Measurements from ENCODE around the gene IP6K2. TPM values are rescaled to one million over a fixed set of nuclear protein-coding genes. Genes with fewer than 3 reads are reported as not detected.
A peak's percentile ranks its signal among the peaks of the same experiment; 100 is the strongest.

IP6K2 gene
- total RNA-seq, 1 experiment from 2014 or later, result 117 TPM

GRCh38 chr3:48693826-48694225 is 23.2 kb downstream of the IP6K2 start:
- POLR2A ChIA-PET, result interaction anchor here (0.7 to 8.8 kb wide), 9 partner anchors 15 to 225 kb away, joined by 3 to 114 read pairs (median 4); partner anchors contain the start of genes ARIH2, CELSR3, IP6K2 and SLC25A20
- no peaks in the 10 kb centered on the region for H3K9me3 Mint-ChIP-seq (ENCODE audit: unreplicated experiment)
- no TSS peak for BruUV-seq (replicated peaks)
- no peaks in the 10 kb centered on the region for H3K27me3 Mint-ChIP-seq (ENCODE audit: insufficient read depth, unreplicated experiment)
- peaks cover 27% of the 10 kb centered on the region for H3K4me1 Mint-ChIP-seq (ENCODE audit: insufficient read depth, unreplicated experiment)
- H3K27ac Mint-ChIP-seq (ENCODE audit: low read depth, unreplicated experiment), result peak overlapping the region; percentile 89
- H3K36me3 Mint-ChIP-seq (ENCODE audit: insufficient read depth, unreplicated experiment), result peaks cover 93% of the 10 kb centered on the region
- DNase-seq (ENCODE audit: unreplicated experiment), result no peak
- no peak for TF ChIP-seq CTCF (IDR thresholded peaks at IDR 0.05; ENCODE audit: unreplicated experiment)
- CTCF ChIA-PET, result interaction anchor here (0.6 to 2.4 kb wide), 4 partner anchors 10 to 257 kb away, joined by 3 to 17 read pairs (median 4); no protein-coding TSS in a partner anchor
- intact Hi-C loops (cut with micrococcal nuclease), result loop anchor here (2.0 to 10.0 kb wide), 2 partner anchors 23 to 221 kb away; partner anchors contain the start of genes ARIH2 and IP6K2
- H3K4me3 Mint-ChIP-seq (ENCODE audit: unreplicated experiment), result peak overlapping the region; percentile 85

GRCh38 chr3:48692551-48692950 is 24.5 kb downstream of the IP6K2 start:
- no peak for TF ChIP-seq CTCF (IDR thresholded peaks at IDR 0.05; ENCODE audit: unreplicated experiment)
- Mint-ChIP-seq H3K36me3 (ENCODE audit: insufficient read depth, unreplicated experiment) (peaks cover 93% of the 10 kb centered on the region), H3K27ac (ENCODE audit: low read depth, unreplicated experiment) (peak overlapping the region; percentile 89), H3K27me3 (ENCODE audit: insufficient read depth, unreplicated experiment) (no peaks in the 10 kb centered on the region), H3K4me1 (ENCODE audit: insufficient read depth, unreplicated experiment) (peaks cover 27% of the 10 kb centered on the region), H3K9me3 (ENCODE audit: unreplicated experiment) (no peaks in the 10 kb centered on the region), H3K4me3 (ENCODE audit: unreplicated experiment) (no peak overlapping the region)
- BruUV-seq (replicated peaks), result no TSS peak
- DNase-seq (ENCODE audit: unreplicated experiment), result no peak
- ChIA-PET CTCF (interaction anchor here (0.6 to 2.4 kb wide), 6 partner anchors 9 to 256 kb away, joined by 3 to 17 read pairs (median 4); no protein-coding TSS in a partner anchor), POLR2A (interaction anchor here (0.8 to 8.8 kb wide), 8 partner anchors 12 to 226 kb away, joined by 3 to 114 read pairs (median 4); partner anchors contain the start of genes ARIH2, IP6K2 and SLC26A6)
- intact Hi-C loops (cut with micrococcal nuclease), result loop anchor here (10.0 kb wide), 1 partner anchor 222 kb away; the partner anchor contains the start of gene ARIH2

- BruUV-seq (replicated peaks), result no TSS peak
- no peak overlapping the region for H3K4me3 Mint-ChIP-seq (ENCODE audit: unreplicated experiment)
- peaks cover 35% of the 10 kb centered on the region for H3K4me1 Mint-ChIP-seq (ENCODE audit: insufficient read depth, unreplicated experiment)
- DNase-seq (ENCODE audit: unreplicated experiment), result no peak
- ChIA-PET CTCF (interaction anchor here (0.5 to 1.6 kb wide), 2 partner anchors 13 to 49 kb away, joined by 3 to 6 read pairs; no protein-coding TSS in a partner anchor), POLR2A (interaction anchor here (0.5 to 1.8 kb wide), 2 partner anchors 26 to 75 kb away, joined by 3 to 11 read pairs; partner anchors contain the start of gene IP6K2)
- intact Hi-C loops (cut with micrococcal nuclease), result loop anchor here (10.0 kb wide), 1 partner anchor 224 kb away; the partner anchor contains the start of gene ARIH2
- H3K9me3 Mint-ChIP-seq (ENCODE audit: unreplicated experiment), result no peaks in the 10 kb centered on the region
- H3K27me3 Mint-ChIP-seq (ENCODE audit: insufficient read depth, unreplicated experiment), result no peaks in the 10 kb centered on the region
- H3K36me3 Mint-ChIP-seq (ENCODE audit: insufficient read depth, unreplicated experiment), result peaks cover 96% of the 10 kb centered on the region
- no peak for TF ChIP-seq CTCF (IDR thresholded peaks at IDR 0.05; ENCODE audit: unreplicated experiment)
- H3K27ac Mint-ChIP-seq (ENCODE audit: low read depth, unreplicated experiment), result peak overlapping the region; percentile 27
Observed at GRCh38 chr3:48690846-48691458, 26.1 kb downstream of the IP6K2 start.

GRCh38 chr3:48689384-48689783 is 27.6 kb downstream of the IP6K2 start:
- peaks cover 32% of the 10 kb centered on the region for H3K4me1 Mint-ChIP-seq (ENCODE audit: insufficient read depth, unreplicated experiment)
- H3K27me3 Mint-ChIP-seq (ENCODE audit: insufficient read depth, unreplicated experiment), result no peaks in the 10 kb centered on the region
- no peak for DNase-seq (ENCODE audit: unreplicated experiment)
- peaks cover 87% of the 10 kb centered on the region for H3K36me3 Mint-ChIP-seq (ENCODE audit: insufficient read depth, unreplicated experiment)
- no peaks in the 10 kb centered on the region for H3K9me3 Mint-ChIP-seq (ENCODE audit: unreplicated experiment)
- H3K4me3 Mint-ChIP-seq (ENCODE audit: unreplicated experiment), result no peak overlapping the region
- intact Hi-C loops (cut with micrococcal nuclease), result loop anchor here (5.0 to 10.0 kb wide), 2 partner anchors 78 to 135 kb away; partner anchors contain the start of gene PFKFB4
- BruUV-seq (replicated peaks), result no TSS peak
- POLR2A ChIA-PET, result interaction anchor here (1.1 to 1.2 kb wide), 3 partner anchors 27 to 51 kb away, joined by 3 to 4 read pairs (median 3); partner anchors contain the start of gene IP6K2
- CTCF ChIA-PET, result interaction anchor here (1.6 kb wide), 1 partner anchor 51 kb away, joined by 6 read pairs; no protein-coding TSS in a partner anchor
- TF ChIP-seq CTCF (IDR thresholded peaks at IDR 0.05; ENCODE audit: unreplicated experiment), result no peak
- no peak overlapping the region for H3K27ac Mint-ChIP-seq (ENCODE audit: low read depth, unreplicated experiment)
